IMR-90 (cell line): Measurements from ENCODE around the gene GATA1. TPM values are rescaled to one million over a fixed set of nuclear protein-coding genes. Genes with fewer than 3 reads are reported as not detected.

Experiments used
- ATAC-seq: fragments of 200-7000 bp; cut with Tn5 transposase; 2 replicates; pipeline ENCODE4 v1.9.1; 2020; ENCODE audit warnings: low read depth, mild to moderate bottlenecking, moderate library complexity
- BruUV-seq: library from RNA; stranded (reverse); fragments of 400-500 nt; replicated peaks from 2 replicates; lab custom pipeline; 2021; lab: Mats Ljungman, UMichigan
- CTCF ChIA-PET: fragments of 300-600 bp; formaldehyde crosslinking; extraction: SDS; loops from one replicate; lab custom pipeline; 2021; ENCODE audit warnings: antibody characterized with exemption; lab: Yijun Ruan, JAX
- POLR2A ChIA-PET: fragments of 300-600 bp; sonication (Branson Sonifier 250); formaldehyde crosslinking; loops from one replicate; lab custom pipeline; 2022; ENCODE audit warnings: antibody characterized with exemption; ENCODE audit not compliant: unreplicated experiment; lab: Charles Lee
- DNase-seq: peaks from one replicate; pipeline ENCODE4 v3.0.0; 2013
- H2AFZ ChIP-seq: replicated peaks from 2 replicates; pipeline ENCODE3; 2013; ENCODE audit warnings: low read length, mild to moderate bottlenecking; ENCODE audit not compliant: poor library complexity
- H2AK5ac ChIP-seq: 2 replicates; pipeline ENCODE4 v1.6.1; 2013; ENCODE audit warnings: low read depth, low read length, inconsistent platforms
- H2AK9ac ChIP-seq: replicated peaks from 2 replicates; pipeline ENCODE3; 2013; ENCODE audit warnings: mild to moderate bottlenecking, low read depth, low read length, moderate library complexity; ENCODE audit not compliant: poor library complexity
- H2BK120ac ChIP-seq: 2 replicates; pipeline ENCODE4 v1.6.1; 2013; ENCODE audit warnings: low read depth, low read length, inconsistent platforms
- H2BK15ac ChIP-seq: 3 replicates; pipeline ENCODE4 v1.6.1; 2013; ENCODE audit warnings: low read depth, low read length, inconsistent platforms
- H2BK20ac ChIP-seq: 2 replicates; pipeline ENCODE4 v1.6.1; 2013; ENCODE audit warnings: low read depth, mild to moderate bottlenecking, inconsistent platforms, low read length, moderate library complexity
- H2BK5ac ChIP-seq: 2 replicates; pipeline ENCODE4 v1.6.1; 2013; ENCODE audit warnings: mild to moderate bottlenecking, low read depth, low read length, inconsistent platforms; ENCODE audit not compliant: poor library complexity, severe bottlenecking
- H3K14ac ChIP-seq: replicated peaks from 2 replicates; pipeline ENCODE4 v1.6.1; 2013; ENCODE audit warnings: low read depth, low read length, inconsistent platforms
- H3K18ac ChIP-seq: 2 replicates; pipeline ENCODE4 v1.6.1; 2013; ENCODE audit warnings: low read depth, low read length, control low read depth
- H3K23ac ChIP-seq: 2 replicates; pipeline ENCODE4 v1.6.1; 2013; ENCODE audit warnings: low read depth, low read length, inconsistent platforms
- H3K27ac ChIP-seq: 2 replicates; pipeline ENCODE4 v1.5.1; 2013; ENCODE audit warnings: mild to moderate bottlenecking, control low read depth, low read length; ENCODE audit not compliant: insufficient read depth
- H3K27me3 ChIP-seq: 2 replicates; pipeline ENCODE4 v1.6.1; 2013; ENCODE audit warnings: low read length; ENCODE audit not compliant: control insufficient read depth, insufficient read depth
- H3K36me3 ChIP-seq: 2 replicates; pipeline ENCODE4 v1.6.1; 2013; ENCODE audit warnings: low read length, mixed read lengths; ENCODE audit not compliant: control insufficient read depth, insufficient read depth
- H3K4ac ChIP-seq: 2 replicates; pipeline ENCODE4 v1.6.1; 2013; ENCODE audit warnings: low read depth, low read length, inconsistent platforms
- H3K4me1 ChIP-seq: 2 replicates; pipeline ENCODE4 v1.6.1; 2013; ENCODE audit warnings: low read length, mixed read lengths; ENCODE audit not compliant: control insufficient read depth, insufficient read depth
- H3K4me2 ChIP-seq: 2 replicates; pipeline ENCODE4 v1.6.1; 2013; ENCODE audit warnings: low read depth, mild to moderate bottlenecking, control low read depth, low read length, moderate library complexity
- H3K4me3 ChIP-seq: 2 replicates; pipeline ENCODE4 v1.5.1; 2013; ENCODE audit warnings: low read depth, mild to moderate bottlenecking, control low read depth, low read length, moderate library complexity; ENCODE audit not compliant: insufficient read depth
- H3K56ac ChIP-seq: 2 replicates; pipeline ENCODE4 v1.6.1; 2013; ENCODE audit warnings: low read length, inconsistent platforms; ENCODE audit not compliant: insufficient read depth; ENCODE audit errors: extremely low read depth
- H3K79me1 ChIP-seq, 2 experiments: 2 replicates each; pipeline ENCODE4 v1.6.1; 2013; ENCODE audit warnings: low read length in 2 of 2, inconsistent platforms in 1 of 2, low read depth in 1 of 2
- H3K9ac ChIP-seq: 2 replicates; pipeline ENCODE4 v1.6.1; 2013; ENCODE audit warnings: low read depth, low read length, control low read depth
- H3K9me1 ChIP-seq: 2 replicates; pipeline ENCODE4 v1.6.1; 2013; ENCODE audit warnings: low read length, inconsistent platforms; ENCODE audit not compliant: insufficient read depth
- H3K9me3 ChIP-seq: 2 replicates; pipeline ENCODE4 v1.6.1; 2013; ENCODE audit warnings: low read length; ENCODE audit not compliant: control insufficient read depth, insufficient read depth
- H4K20me1 ChIP-seq: 2 replicates; pipeline ENCODE4 v1.6.1; 2013; ENCODE audit warnings: low read length, inconsistent platforms; ENCODE audit not compliant: insufficient read depth
- H4K5ac ChIP-seq: 2 replicates; pipeline ENCODE4 v1.6.1; 2013; ENCODE audit warnings: mild to moderate bottlenecking, low read depth, low read length, control low read depth
- H4K8ac ChIP-seq, 2 experiments: 2 replicates each; pipeline ENCODE4 v1.6.1; 2013; ENCODE audit warnings: low read depth in 2 of 2, low read length in 2 of 2, control low read depth in 1 of 2, inconsistent platforms in 1 of 2
- H4K91ac ChIP-seq: 2 replicates; pipeline ENCODE4 v1.6.1; 2013; ENCODE audit warnings: low read depth, low read length, inconsistent platforms; ENCODE audit not compliant: insufficient read depth
- BHLHE40 ChIP-seq: fragments of 150-350 bp; IDR thresholded peaks from 2 replicates; pipeline ENCODE4 v1.6.1; 2016; ENCODE audit warnings: mild to moderate bottlenecking, low read depth, low read length
- CEBPB ChIP-seq: IDR thresholded peaks from 2 replicates; pipeline ENCODE4 v1.6.1; 2012; ENCODE audit warnings: low read depth, low read length, improper control_type of control experiment
- CHD1 ChIP-seq: IDR thresholded peaks from 2 replicates; pipeline ENCODE4 v1.6.1; 2012; ENCODE audit warnings: low read depth, low read length, improper control_type of control experiment
- FOS ChIP-seq: fragments of 150-350 bp; IDR thresholded peaks from 2 replicates; pipeline ENCODE4 v1.6.1; 2016; ENCODE audit warnings: low read depth, low read length
- MAFK ChIP-seq: IDR thresholded peaks from 2 replicates; pipeline ENCODE4 v1.6.1; 2012; ENCODE audit warnings: low read depth, low read length, improper control_type of control experiment
- MAZ ChIP-seq: IDR thresholded peaks from 2 replicates; pipeline ENCODE4 v1.6.1; 2012; ENCODE audit warnings: low read depth, mild to moderate bottlenecking, low read length, improper control_type of control experiment, moderate library complexity, borderline replicate concordance
- MXI1 ChIP-seq: IDR thresholded peaks from 2 replicates; pipeline ENCODE4 v1.6.1; 2012; ENCODE audit warnings: low read depth, mild to moderate bottlenecking, low read length, moderate library complexity, borderline replicate concordance
- NFE2L2 ChIP-seq: fragments of 150-350 bp; IDR thresholded peaks from 2 replicates; pipeline ENCODE4 v1.6.1; 2016; ENCODE audit warnings: low read depth, mild to moderate bottlenecking, low read length
- POLR2A ChIP-seq: IDR thresholded peaks from 2 replicates; pipeline ENCODE4 v1.6.1; 2012; ENCODE audit warnings: mild to moderate bottlenecking, low read depth, low read length
- RAD21 ChIP-seq: IDR thresholded peaks from 2 replicates; pipeline ENCODE4 v1.6.1; 2012; ENCODE audit warnings: low read length, improper control_type of control experiment
- RCOR1 ChIP-seq: IDR thresholded peaks from 2 replicates; pipeline ENCODE4 v1.6.1; 2012; ENCODE audit warnings: mild to moderate bottlenecking, low read length, improper control_type of control experiment; ENCODE audit not compliant: insufficient replicate concordance
- RFX5 ChIP-seq: IDR thresholded peaks from 2 replicates; pipeline ENCODE4 v1.8.0; 2012; ENCODE audit warnings: low read depth, mild to moderate bottlenecking, low read length, moderate library complexity
- SMC3 ChIP-seq: fragments of 150-350 bp; IDR thresholded peaks from 2 replicates; pipeline ENCODE4 v1.6.1; 2016; ENCODE audit warnings: low read depth, mild to moderate bottlenecking, antibody characterized with exemption, low read length, moderate library complexity
- WGBS, 2 experiments: methylation state at CpG; one replicate each; pipeline versions ENCODE4 v1.1.5 to v1.1.7; 2013; ENCODE audit warnings: missing lambda C conversion rate in 2 of 2; ENCODE audit not compliant: insufficient read length in 1 of 2; ENCODE audit errors: extremely low coverage in 2 of 2; 5-methylcytosine and 5-hydroxymethylcytosine counted together
- dilution Hi-C: fragments of 300-500 bp; cut with HindIII; formaldehyde crosslinking; loops from one replicate; pipeline ENCODE4 v1.14.3; 2018; ENCODE audit warnings: low sequenced_read_pairs; ENCODE audit not compliant: unreplicated experiment
- in situ Hi-C: fragments of 300-500 bp; cut with MboI; formaldehyde crosslinking; loops from 3 replicates; pipeline ENCODE4 v1.14.3; 2019; ENCODE audit warnings: low sequenced_read_pairs, inconsistent platforms, mixed read lengths
- intact Hi-C: fragments of 100-400 bp; cut with micrococcal nuclease; formaldehyde crosslinking; loops from 2 replicates; pipeline ENCODE4 v1.10.0; 2022
- polyA plus RNA-seq, 3 experiments: library from polyadenylated mRNA; depleted of rRNA; stranded (reverse); fragments of >200 nt; gene quantifications; 2 replicates each; pipeline ENCODE4 v1.2.3, GENCODE V29; 2012; ENCODE audit warnings: low replicate concordance in 1 of 3
- total RNA-seq: library from RNA; depleted of rRNA; stranded (reverse); fragments of >200 nt; gene quantifications from 2 replicates; pipeline ENCODE4 v1.2.3, GENCODE V29; 2012
- TF ChIP-seq, protein P1 (sequence below): fragments of 150-350 bp; IDR thresholded peaks from 2 replicates; pipeline ENCODE4 v1.6.1; 2016; ENCODE audit warnings: low read depth, mild to moderate bottlenecking, low read length, moderate library complexity, borderline replicate concordance
- TF ChIP-seq, protein P2 (sequence below): fragments of 150-350 bp; IDR thresholded peaks from 2 replicates; pipeline ENCODE4 v1.6.1; 2017; ENCODE audit warnings: mild to moderate bottlenecking, antibody characterized with exemption, low read length, low read depth
- TF ChIP-seq, protein P3 (sequence below): conservative IDR thresholded peaks from 2 replicates; pipeline ENCODE4 v1.5.1; 2012; ENCODE audit warnings: mild to moderate bottlenecking, low read depth, low read length, improper control_type of control experiment

The GATA1 gene
- total and polyA plus RNA-seq, 2 of the 4 experiments (the other 2 are of a cell fraction), result not detected

- H2BK5ac ChIP-seq, result no peak overlapping the region
- no peak overlapping the region for H2AK5ac ChIP-seq
- intact Hi-C loops (no loop called here), in situ Hi-C loops (no loop called here), dilution Hi-C loops (no loop called here)
- no peak overlapping the region for H3K23ac ChIP-seq
- no peak overlapping the region for H3K56ac ChIP-seq
- H2BK15ac ChIP-seq, result no peak overlapping the region
- H2BK20ac ChIP-seq, result no peak overlapping the region
- H4K5ac ChIP-seq, result no peak overlapping the region
- CTCF ChIA-PET, result no interaction called here
- no peak overlapping the region for H3K27ac ChIP-seq
- peaks cover 3% of the 10 kb centered on the region; the same call in 1 of the 2 replicates for H3K27me3 ChIP-seq
- H3K4me2 ChIP-seq, result no peak overlapping the region
- H2AK9ac ChIP-seq, result no peak overlapping the region
- no peak overlapping the region for H4K91ac ChIP-seq
- POLR2A ChIA-PET, result no interaction called here
- H2AFZ ChIP-seq, result no peak overlapping the region
- H4K20me1 ChIP-seq, result no peaks in the 10 kb centered on the region
- no peak overlapping the region for H3K9ac ChIP-seq
- no peaks in the 10 kb centered on the region for H3K36me3 ChIP-seq
- no peaks in the 10 kb centered on the region for H3K9me1 ChIP-seq
- no peak for DNase-seq
- no peak overlapping the region for H3K4me3 ChIP-seq
- no CpG with 5 or more reads among the region's 6 CpGs for WGBS, 2 experiments
- H2BK120ac ChIP-seq, result no peak overlapping the region
- H3K18ac ChIP-seq, result no peak overlapping the region
- H3K4me1 ChIP-seq, result no peaks in the 10 kb centered on the region
- no peaks in the 10 kb centered on the region for H3K9me3 ChIP-seq
- no peak for ATAC-seq
- BruUV-seq, result no TSS peak
- H3K4ac ChIP-seq, result no peak overlapping the region
- H4K8ac ChIP-seq, result no peak overlapping the region
- no peak overlapping the region for H3K14ac ChIP-seq
- no peaks in the 10 kb centered on the region for H3K79me1 ChIP-seq
- no peak for TF ChIP-seq MAFK
- TF ChIP-seq, protein P1, sequence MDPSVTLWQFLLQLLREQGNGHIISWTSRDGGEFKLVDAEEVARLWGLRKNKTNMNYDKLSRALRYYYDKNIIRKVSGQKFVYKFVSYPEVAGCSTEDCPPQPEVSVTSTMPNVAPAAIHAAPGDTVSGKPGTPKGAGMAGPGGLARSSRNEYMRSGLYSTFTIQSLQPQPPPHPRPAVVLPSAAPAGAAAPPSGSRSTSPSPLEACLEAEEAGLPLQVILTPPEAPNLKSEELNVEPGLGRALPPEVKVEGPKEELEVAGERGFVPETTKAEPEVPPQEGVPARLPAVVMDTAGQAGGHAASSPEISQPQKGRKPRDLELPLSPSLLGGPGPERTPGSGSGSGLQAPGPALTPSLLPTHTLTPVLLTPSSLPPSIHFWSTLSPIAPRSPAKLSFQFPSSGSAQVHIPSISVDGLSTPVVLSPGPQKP, result no peak
- no peak for TF ChIP-seq BHLHE40
- no peak for TF ChIP-seq RAD21
- no peak for TF ChIP-seq CEBPB
- TF ChIP-seq FOS, result no peak
- no peak for TF ChIP-seq MXI1
- TF ChIP-seq SMC3, result no peak
- TF ChIP-seq RFX5, result no peak
- TF ChIP-seq NFE2L2, result no peak
- TF ChIP-seq, protein P2, sequence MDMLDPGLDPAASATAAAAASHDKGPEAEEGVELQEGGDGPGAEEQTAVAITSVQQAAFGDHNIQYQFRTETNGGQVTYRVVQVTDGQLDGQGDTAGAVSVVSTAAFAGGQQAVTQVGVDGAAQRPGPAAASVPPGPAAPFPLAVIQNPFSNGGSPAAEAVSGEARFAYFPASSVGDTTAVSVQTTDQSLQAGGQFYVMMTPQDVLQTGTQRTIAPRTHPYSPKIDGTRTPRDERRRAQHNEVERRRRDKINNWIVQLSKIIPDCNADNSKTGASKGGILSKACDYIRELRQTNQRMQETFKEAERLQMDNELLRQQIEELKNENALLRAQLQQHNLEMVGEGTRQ, result no peak
- no peak for TF ChIP-seq MAZ
- no peak for TF ChIP-seq RCOR1
- TF ChIP-seq, protein P3, sequence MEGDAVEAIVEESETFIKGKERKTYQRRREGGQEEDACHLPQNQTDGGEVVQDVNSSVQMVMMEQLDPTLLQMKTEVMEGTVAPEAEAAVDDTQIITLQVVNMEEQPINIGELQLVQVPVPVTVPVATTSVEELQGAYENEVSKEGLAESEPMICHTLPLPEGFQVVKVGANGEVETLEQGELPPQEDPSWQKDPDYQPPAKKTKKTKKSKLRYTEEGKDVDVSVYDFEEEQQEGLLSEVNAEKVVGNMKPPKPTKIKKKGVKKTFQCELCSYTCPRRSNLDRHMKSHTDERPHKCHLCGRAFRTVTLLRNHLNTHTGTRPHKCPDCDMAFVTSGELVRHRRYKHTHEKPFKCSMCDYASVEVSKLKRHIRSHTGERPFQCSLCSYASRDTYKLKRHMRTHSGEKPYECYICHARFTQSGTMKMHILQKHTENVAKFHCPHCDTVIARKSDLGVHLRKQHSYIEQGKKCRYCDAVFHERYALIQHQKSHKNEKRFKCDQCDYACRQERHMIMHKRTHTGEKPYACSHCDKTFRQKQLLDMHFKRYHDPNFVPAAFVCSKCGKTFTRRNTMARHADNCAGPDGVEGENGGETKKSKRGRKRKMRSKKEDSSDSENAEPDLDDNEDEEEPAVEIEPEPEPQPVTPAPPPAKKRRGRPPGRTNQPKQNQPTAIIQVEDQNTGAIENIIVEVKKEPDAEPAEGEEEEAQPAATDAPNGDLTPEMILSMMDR, result no peak
- no peak for TF ChIP-seq CHD1
- TF ChIP-seq POLR2A, result no peak
These were observed 16.1 kb upstream of the GATA1 start for GRCh38 chrX:48770296-48770695.
